WTC11 (cell line): ENCODE results near the gene NR3C1. TPM values are rescaled to one million over a fixed set of nuclear protein-coding genes. Genes with fewer than 3 reads are reported as not detected.

Source experiments
- ATAC-seq: fragments of 200-7000 bp; cut with Tn5 transposase; 2 replicates; pipeline ENCODE4 v1.10.0; 2021; ENCODE audit warnings: mild to moderate bottlenecking, moderate library complexity
- CTCF ChIA-PET: fragments of 300-600 bp; sonication (Branson Sonifier 250); formaldehyde crosslinking; loops from one replicate; lab custom pipeline; 2021; ENCODE audit warnings: antibody characterized with exemption; lab: Charles Lee
- POLR2A ChIA-PET: fragments of 350-600 bp; sonication (Branson Sonifier 250); formaldehyde crosslinking; loops from one replicate; lab custom pipeline; 2021; ENCODE audit warnings: antibody characterized with exemption; lab: Charles Lee
- DNase-seq: peaks from one replicate; pipeline ENCODE4 v3.0.0; 2021; ENCODE audit warnings: low spot score
- H3K27ac Mint-ChIP-seq: 2 replicates; pipeline ENCODE4 v1.8.0; 2021; ENCODE audit warnings: mixed read lengths
- H3K27me3 Mint-ChIP-seq: 2 replicates; pipeline ENCODE4 v1.8.0; 2021; ENCODE audit warnings: low read depth, mild to moderate bottlenecking, moderate library complexity, mixed read lengths
- H3K36me3 Mint-ChIP-seq: 2 replicates; pipeline ENCODE4 v1.8.0; 2021; ENCODE audit warnings: mixed read lengths
- H3K4me1 Mint-ChIP-seq: 2 replicates; pipeline ENCODE4 v1.8.0; 2022; ENCODE audit warnings: mixed read lengths
- H3K4me3 Mint-ChIP-seq: 2 replicates; pipeline ENCODE4 v1.8.0; 2021; ENCODE audit warnings: mild to moderate bottlenecking, moderate library complexity, mixed read lengths
- H3K9me3 Mint-ChIP-seq: 2 replicates; pipeline ENCODE4 v1.8.0; 2021; ENCODE audit warnings: mixed read lengths
- AR ChIP-seq: fragments of 250-450 bp; sonication (Bioruptor Pico); IDR thresholded peaks from 2 replicates; pipeline ENCODE4 v1.9.0; 2021; ENCODE audit warnings: mild to moderate bottlenecking
- CREB1 ChIP-seq: sonication (generic); formaldehyde crosslinking; IDR thresholded peaks from 2 replicates; pipeline ENCODE4 v1.8.0; 2023; ENCODE audit warnings: mild to moderate bottlenecking, missing genetic modification reagents
- ESRRA ChIP-seq: sonication (generic); formaldehyde crosslinking; IDR thresholded peaks from 2 replicates; pipeline ENCODE4 v1.8.1; 2022; ENCODE audit warnings: mild to moderate bottlenecking, missing genetic modification reagents, borderline replicate concordance
- IRF2 ChIP-seq: sonication (generic); formaldehyde crosslinking; IDR thresholded peaks from 2 replicates; pipeline ENCODE4 v1.8.0; 2022; ENCODE audit warnings: low read depth, missing genetic modification reagents, borderline replicate concordance
- JAZF1 ChIP-seq: fragments of 250-450 bp; sonication (Bioruptor Pico); IDR thresholded peaks from 2 replicates; pipeline ENCODE4 v1.9.0; 2021; ENCODE audit warnings: moderate library complexity, mild to moderate bottlenecking, inconsistent platforms
- JUN ChIP-seq: sonication (generic); formaldehyde crosslinking; IDR thresholded peaks from 2 replicates; pipeline ENCODE4 v1.8.0; 2023; ENCODE audit warnings: mild to moderate bottlenecking, missing genetic modification reagents
- MYBL2 ChIP-seq: sonication (generic); formaldehyde crosslinking; IDR thresholded peaks from 2 replicates; pipeline ENCODE4 v1.8.1; 2023; ENCODE audit warnings: mild to moderate bottlenecking, moderate library complexity, missing genetic modification reagents
- NFYB ChIP-seq: sonication (generic); formaldehyde crosslinking; conservative IDR thresholded peaks from 2 replicates; pipeline ENCODE4 v1.8.0; 2022; ENCODE audit warnings: low read depth, missing genetic modification reagents
- SOX15 ChIP-seq: fragments of 250-450 bp; sonication (Bioruptor Pico); IDR thresholded peaks from 2 replicates; pipeline ENCODE4 v1.9.0; 2021; ENCODE audit warnings: mild to moderate bottlenecking
- STAT6 ChIP-seq: sonication (generic); formaldehyde crosslinking; conservative IDR thresholded peaks from 2 replicates; pipeline ENCODE4 v1.8.1; 2023; ENCODE audit warnings: mild to moderate bottlenecking, low read depth, missing genetic modification reagents, moderate library complexity
- ZNF263 ChIP-seq: sonication (generic); formaldehyde crosslinking; IDR thresholded peaks from 2 replicates; pipeline ENCODE4 v1.8.1; 2022; ENCODE audit warnings: low read depth, mild to moderate bottlenecking, moderate library complexity, missing genetic modification reagents
- ZNF396 ChIP-seq: fragments of 250-450 bp; sonication (Bioruptor Pico); IDR thresholded peaks from 2 replicates; pipeline ENCODE4 v1.8.0; 2021; ENCODE audit warnings: mild to moderate bottlenecking, moderate library complexity, borderline replicate concordance
- ZNF671 ChIP-seq: fragments of 250-450 bp; sonication (Bioruptor Pico); IDR thresholded peaks from 2 replicates; pipeline ENCODE4 v1.8.0; 2021; ENCODE audit warnings: mild to moderate bottlenecking
- total RNA-seq: library from RNA; stranded (reverse); gene quantifications from 3 replicates; pipeline ENCODE4 v1.2.3, GENCODE V29; 2021
- TF ChIP-seq, protein P1 (sequence below): sonication (generic); formaldehyde crosslinking; IDR thresholded peaks from 2 replicates; pipeline ENCODE4 v1.8.0; 2022; ENCODE audit warnings: missing genetic modification reagents
- TF ChIP-seq, protein P2 (sequence below): sonication (generic); formaldehyde crosslinking; IDR thresholded peaks from 2 replicates; pipeline ENCODE4 v1.8.1; 2022; ENCODE audit warnings: missing genetic modification reagents, borderline replicate concordance
- TF ChIP-seq, protein P3 (sequence below): sonication (generic); formaldehyde crosslinking; IDR thresholded peaks from 2 replicates; pipeline ENCODE4 v1.8.0; 2023; ENCODE audit warnings: missing genetic modification reagents, mild to moderate bottlenecking, borderline replicate concordance
- TF ChIP-seq, protein P4 (sequence below): fragments of 250-450 bp; sonication (Bioruptor Pico); IDR thresholded peaks from 2 replicates; pipeline ENCODE4 v1.9.0; 2021; ENCODE audit warnings: mild to moderate bottlenecking
- TF ChIP-seq, protein P5 (sequence below): sonication (generic); formaldehyde crosslinking; conservative IDR thresholded peaks from 2 replicates; pipeline ENCODE4 v1.8.1; 2022; ENCODE audit warnings: mild to moderate bottlenecking, missing genetic modification reagents

The NR3C1 gene
- total RNA-seq, 1 experiment from 2014 or later: 15.0 TPM

GRCh38 chr5:143316337-143316736 lies 87.1 kb downstream of the NR3C1 start:
- H3K9me3 Mint-ChIP-seq: no peaks in the 10 kb centered on the region
- TF ChIP-seq STAT6 (CRISPR knock-in tag) (no peak), IRF2 (CRISPR knock-in tag) (no peak), ZNF396 (CRISPR knock-in tag) (no peak), SOX15 (CRISPR knock-in tag) (no peak), MYBL2 (CRISPR knock-in tag) (no peak), ZNF263 (CRISPR knock-in tag) (no peak), ESRRA (no peak), NFYB (CRISPR knock-in tag) (no peak), JUN (CRISPR knock-in tag) (no peak), CREB1 (CRISPR knock-in tag) (no peak), ZNF671 (CRISPR knock-in tag) (no peak), JAZF1 (CRISPR knock-in tag) (no peak), AR (CRISPR knock-in tag) (no peak)
- TF ChIP-seq, protein P1, sequence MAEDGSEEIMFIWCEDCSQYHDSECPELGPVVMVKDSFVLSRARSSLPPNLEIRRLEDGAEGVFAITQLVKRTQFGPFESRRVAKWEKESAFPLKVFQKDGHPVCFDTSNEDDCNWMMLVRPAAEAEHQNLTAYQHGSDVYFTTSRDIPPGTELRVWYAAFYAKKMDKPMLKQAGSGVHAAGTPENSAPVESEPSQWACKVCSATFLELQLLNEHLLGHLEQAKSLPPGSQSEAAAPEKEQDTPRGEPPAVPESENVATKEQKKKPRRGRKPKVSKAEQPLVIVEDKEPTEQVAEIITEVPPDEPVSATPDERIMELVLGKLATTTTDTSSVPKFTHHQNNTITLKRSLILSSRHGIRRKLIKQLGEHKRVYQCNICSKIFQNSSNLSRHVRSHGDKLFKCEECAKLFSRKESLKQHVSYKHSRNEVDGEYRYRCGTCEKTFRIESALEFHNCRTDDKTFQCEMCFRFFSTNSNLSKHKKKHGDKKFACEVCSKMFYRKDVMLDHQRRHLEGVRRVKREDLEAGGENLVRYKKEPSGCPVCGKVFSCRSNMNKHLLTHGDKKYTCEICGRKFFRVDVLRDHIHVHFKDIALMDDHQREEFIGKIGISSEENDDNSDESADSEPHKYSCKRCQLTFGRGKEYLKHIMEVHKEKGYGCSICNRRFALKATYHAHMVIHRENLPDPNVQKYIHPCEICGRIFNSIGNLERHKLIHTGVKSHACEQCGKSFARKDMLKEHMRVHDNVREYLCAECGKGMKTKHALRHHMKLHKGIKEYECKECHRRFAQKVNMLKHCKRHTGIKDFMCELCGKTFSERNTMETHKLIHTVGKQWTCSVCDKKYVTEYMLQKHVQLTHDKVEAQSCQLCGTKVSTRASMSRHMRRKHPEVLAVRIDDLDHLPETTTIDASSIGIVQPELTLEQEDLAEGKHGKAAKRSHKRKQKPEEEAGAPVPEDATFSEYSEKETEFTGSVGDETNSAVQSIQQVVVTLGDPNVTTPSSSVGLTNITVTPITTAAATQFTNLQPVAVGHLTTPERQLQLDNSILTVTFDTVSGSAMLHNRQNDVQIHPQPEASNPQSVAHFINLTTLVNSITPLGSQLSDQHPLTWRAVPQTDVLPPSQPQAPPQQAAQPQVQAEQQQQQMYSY: no peak
- TF ChIP-seq, protein P2, sequence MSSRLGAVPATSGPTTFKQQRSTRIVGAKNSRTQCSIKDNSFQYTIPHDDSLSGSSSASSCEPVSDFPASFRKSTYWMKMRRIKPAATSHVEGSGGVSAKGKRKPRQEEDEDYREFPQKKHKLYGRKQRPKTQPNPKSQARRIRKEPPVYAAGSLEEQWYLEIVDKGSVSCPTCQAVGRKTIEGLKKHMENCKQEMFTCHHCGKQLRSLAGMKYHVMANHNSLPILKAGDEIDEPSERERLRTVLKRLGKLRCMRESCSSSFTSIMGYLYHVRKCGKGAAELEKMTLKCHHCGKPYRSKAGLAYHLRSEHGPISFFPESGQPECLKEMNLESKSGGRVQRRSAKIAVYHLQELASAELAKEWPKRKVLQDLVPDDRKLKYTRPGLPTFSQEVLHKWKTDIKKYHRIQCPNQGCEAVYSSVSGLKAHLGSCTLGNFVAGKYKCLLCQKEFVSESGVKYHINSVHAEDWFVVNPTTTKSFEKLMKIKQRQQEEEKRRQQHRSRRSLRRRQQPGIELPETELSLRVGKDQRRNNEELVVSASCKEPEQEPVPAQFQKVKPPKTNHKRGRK (CRISPR knock-in tag): no peak
- TF ChIP-seq, protein P3, sequence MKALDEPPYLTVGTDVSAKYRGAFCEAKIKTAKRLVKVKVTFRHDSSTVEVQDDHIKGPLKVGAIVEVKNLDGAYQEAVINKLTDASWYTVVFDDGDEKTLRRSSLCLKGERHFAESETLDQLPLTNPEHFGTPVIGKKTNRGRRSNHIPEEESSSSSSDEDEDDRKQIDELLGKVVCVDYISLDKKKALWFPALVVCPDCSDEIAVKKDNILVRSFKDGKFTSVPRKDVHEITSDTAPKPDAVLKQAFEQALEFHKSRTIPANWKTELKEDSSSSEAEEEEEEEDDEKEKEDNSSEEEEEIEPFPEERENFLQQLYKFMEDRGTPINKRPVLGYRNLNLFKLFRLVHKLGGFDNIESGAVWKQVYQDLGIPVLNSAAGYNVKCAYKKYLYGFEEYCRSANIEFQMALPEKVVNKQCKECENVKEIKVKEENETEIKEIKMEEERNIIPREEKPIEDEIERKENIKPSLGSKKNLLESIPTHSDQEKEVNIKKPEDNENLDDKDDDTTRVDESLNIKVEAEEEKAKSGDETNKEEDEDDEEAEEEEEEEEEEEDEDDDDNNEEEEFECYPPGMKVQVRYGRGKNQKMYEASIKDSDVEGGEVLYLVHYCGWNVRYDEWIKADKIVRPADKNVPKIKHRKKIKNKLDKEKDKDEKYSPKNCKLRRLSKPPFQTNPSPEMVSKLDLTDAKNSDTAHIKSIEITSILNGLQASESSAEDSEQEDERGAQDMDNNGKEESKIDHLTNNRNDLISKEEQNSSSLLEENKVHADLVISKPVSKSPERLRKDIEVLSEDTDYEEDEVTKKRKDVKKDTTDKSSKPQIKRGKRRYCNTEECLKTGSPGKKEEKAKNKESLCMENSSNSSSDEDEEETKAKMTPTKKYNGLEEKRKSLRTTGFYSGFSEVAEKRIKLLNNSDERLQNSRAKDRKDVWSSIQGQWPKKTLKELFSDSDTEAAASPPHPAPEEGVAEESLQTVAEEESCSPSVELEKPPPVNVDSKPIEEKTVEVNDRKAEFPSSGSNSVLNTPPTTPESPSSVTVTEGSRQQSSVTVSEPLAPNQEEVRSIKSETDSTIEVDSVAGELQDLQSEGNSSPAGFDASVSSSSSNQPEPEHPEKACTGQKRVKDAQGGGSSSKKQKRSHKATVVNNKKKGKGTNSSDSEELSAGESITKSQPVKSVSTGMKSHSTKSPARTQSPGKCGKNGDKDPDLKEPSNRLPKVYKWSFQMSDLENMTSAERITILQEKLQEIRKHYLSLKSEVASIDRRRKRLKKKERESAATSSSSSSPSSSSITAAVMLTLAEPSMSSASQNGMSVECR (CRISPR knock-in tag): no peak
- TF ChIP-seq, protein P4, sequence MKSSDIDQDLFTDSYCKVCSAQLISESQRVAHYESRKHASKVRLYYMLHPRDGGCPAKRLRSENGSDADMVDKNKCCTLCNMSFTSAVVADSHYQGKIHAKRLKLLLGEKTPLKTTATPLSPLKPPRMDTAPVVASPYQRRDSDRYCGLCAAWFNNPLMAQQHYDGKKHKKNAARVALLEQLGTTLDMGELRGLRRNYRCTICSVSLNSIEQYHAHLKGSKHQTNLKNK: no peak
- TF ChIP-seq, protein P5, sequence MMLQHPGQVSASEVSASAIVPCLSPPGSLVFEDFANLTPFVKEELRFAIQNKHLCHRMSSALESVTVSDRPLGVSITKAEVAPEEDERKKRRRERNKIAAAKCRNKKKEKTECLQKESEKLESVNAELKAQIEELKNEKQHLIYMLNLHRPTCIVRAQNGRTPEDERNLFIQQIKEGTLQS (CRISPR knock-in tag): no peak
- CTCF ChIA-PET: no interaction called here
- no peaks in the 10 kb centered on the region for H3K36me3 Mint-ChIP-seq
- H3K27ac Mint-ChIP-seq: no peak overlapping the region
- H3K4me1 Mint-ChIP-seq: no peaks in the 10 kb centered on the region; the same call in 1 of the 2 replicates
- no peaks in the 10 kb centered on the region for H3K27me3 Mint-ChIP-seq
- DNase-seq: no peak
- ATAC-seq: no peak
- POLR2A ChIA-PET: no interaction called here
- no peak overlapping the region for H3K4me3 Mint-ChIP-seq
